ENCODE results near the gene PRKACB.

DNA sequence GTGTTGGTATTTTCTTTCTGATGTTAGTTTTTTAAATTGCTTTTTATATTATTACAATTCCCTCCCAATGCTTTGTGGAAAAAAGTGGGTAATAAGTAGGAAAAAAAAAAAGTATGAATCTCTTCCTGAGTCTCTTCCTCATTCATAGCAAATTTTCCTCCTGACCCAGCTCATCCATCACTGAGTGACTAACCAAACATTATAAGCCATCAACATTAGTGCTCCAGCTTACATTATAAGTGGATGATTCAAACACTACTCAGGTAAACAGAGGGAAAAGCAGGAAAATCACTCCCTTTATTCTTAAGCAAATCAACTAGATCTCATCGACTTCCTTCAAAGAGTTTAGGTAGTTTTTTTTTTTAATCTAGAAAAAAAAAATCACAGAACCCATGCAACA, 142.0 kb downstream of the PRKACB start:
- TF ChIP-seq CTCF (IDR thresholded peaks at IDR 0.05; ENCODE audit: low read depth, low read length, poor library complexity, severe bottlenecking) (no peak), EZH2phosphoT487 (IDR thresholded peaks at IDR 0.05; ENCODE audit: borderline replicate concordance, low read length) (no peak)

Data from DOHH2 (cell line).